Hematopoietic multipotent progenitor cell (in vitro differentiated cells): Measurements from ENCODE around the gene PTGR2. TPM values are rescaled to one million over a fixed set of nuclear protein-coding genes. Genes with fewer than 3 reads are reported as not detected.
A peak's percentile ranks its signal among the peaks of the same experiment; 100 is the strongest.

Experiments used
- DNase-seq, 3 donors: peaks; one replicate each; pipeline ENCODE4 v3.0.0-alpha.2; 2011 to 2015; ENCODE audit warnings: low read depth in 2 of 3, low spot score in 2 of 3
- total RNA-seq: library from RNA; depleted of rRNA; stranded (reverse); fragments of >200 nt; gene quantifications from one replicate; pipeline ENCODE4 v1.2.3, GENCODE V29; 2012

Gene PTGR2
- 1.9 TPM for total RNA-seq

DNA sequence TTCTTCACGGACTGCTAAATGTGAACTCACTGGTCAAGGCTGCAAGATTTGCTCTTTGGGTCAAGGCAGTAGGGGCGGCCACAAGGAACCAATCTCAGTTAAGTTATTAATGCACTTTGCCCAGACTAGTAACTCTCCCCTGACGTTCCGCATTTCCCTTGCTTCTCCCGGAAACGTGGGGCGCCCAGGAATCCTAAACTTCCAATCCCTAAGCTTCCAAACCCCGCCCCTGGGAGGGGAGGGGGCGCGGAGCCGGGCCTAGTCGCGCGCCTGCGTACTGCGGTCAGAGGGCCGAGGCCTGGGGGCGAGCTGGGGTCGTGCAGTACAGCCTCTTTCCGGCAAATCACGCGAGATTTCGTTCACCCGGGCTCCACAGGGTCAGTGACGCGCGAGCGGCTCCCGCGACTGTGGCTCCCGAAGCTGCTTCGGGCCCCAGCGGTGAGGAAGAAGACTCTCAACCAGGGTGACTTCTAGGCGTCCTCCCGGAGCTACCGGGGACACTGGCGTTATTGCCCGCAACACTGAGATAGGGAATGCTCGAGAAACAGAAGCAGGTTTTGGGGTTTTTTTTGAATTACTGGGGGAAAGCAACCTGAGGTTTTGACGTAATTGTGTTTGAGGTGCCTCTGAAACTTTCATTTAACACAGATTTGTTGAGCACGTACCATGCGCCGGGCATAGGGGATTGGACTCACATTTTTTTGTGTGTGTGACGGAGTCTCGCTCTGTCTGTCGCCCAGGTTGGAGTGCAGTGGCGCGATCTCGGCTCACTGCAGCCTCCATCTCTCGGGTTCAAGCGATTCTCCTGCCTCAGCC, at the start of gene PTGR2:
TSS of gene PTGR2 (plus strand) at position 265 of the 816 bp plus-strand sequence. CDS start 7,032 bp downstream, outside the sequence.
- peak; percentile 75 to 97 (median 96) for DNase-seq

DNA sequence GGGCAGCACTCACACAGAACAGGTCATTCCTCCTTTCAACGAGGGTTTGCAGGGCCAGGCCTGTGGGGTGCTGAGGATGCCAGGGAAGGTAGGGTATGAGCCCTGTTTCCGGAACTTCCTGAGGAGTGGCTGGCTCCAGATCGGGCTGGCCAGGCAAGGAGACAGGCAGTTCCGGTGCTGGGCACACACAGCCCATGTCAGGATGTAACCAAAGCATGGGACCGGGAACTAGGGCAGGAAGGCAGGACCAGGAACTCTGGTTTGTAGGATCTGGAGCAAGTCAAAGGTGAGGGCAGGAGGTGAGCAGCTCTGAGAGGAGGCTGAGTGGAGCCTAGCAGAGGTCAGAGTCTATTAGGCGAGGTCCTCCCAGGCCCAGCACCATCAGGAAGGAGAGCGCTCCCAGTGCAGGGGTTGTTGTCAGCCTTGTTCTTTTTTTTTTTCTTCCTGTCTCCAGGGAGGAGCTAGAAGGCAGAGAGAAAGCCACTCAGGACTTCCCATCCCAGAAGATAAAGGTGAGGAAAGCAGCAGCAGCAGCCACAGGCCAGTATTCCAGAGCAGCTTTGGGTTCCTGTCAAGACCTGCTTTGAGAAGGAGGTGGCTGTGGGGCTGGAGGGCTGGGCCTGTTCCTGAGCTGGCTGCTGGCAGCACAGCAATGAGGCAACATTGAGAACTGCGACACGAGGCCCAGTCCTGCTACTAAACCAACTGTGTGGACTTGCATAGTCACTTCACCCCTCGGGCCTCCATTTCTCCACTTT, 49.0 kb upstream of the PTGR2 start:
- DNase-seq = no peak

DNA sequence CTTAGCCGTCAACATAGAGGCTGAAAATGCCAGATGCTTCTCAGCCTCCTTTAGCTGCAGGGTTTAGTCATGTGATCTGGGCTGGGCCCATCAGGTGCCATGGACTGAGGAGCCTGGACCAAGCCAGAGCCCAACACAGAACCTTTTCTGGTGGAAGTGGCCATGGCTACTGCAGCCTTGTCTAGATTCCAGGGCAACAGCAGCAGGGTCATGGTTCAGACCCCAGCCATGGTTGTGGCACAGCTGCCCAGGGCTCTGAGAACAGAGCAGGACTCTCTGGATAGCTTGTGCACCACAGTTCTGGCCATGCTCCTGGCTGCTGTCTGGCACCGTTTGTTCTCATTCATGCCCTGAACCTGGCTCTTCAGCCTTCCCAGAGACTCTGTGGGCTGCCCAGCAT, 47.0 kb upstream of the PTGR2 start:
- no peak for DNase-seq

DNA sequence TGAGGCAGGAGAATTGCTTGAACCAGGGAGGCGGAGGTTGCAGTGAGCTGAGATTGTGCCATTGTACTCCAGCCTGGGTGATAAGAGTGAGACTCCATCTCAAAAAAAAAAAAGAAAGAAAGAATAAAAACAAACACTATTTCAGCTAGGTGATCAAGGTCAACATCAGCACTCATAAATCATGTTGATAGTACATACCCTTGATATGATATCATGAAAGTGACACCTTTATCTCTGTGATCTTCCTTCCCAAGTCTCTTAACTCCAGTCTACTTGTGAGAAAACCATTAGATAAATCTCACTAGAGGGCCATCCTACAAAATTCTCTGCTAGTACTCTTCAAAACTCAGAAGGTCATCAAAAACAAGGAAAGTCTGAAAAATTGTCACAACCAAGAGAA, 44.2 kb upstream of the PTGR2 start:
- DNase-seq = no peak

DNA sequence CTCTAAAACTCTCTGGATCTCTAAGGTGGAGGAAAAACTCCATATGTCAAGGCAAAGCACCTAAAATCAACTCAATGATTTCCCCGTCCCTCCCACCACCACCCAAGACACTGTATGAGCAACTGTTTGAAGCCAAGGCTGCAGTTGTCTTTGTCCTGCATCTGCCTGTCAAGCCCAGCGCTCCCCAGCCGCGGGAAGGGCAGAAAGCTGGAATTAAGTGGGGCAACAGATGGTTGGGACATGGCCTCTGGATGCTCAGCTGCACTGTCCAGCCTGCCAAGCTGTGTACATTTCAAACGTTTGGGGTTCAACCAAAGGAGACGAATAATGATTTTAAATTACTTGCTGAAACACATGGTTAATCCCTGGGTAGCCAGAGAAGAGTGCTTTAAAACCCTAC, 42.2 kb upstream of the PTGR2 start:
- no peak for DNase-seq

DNA sequence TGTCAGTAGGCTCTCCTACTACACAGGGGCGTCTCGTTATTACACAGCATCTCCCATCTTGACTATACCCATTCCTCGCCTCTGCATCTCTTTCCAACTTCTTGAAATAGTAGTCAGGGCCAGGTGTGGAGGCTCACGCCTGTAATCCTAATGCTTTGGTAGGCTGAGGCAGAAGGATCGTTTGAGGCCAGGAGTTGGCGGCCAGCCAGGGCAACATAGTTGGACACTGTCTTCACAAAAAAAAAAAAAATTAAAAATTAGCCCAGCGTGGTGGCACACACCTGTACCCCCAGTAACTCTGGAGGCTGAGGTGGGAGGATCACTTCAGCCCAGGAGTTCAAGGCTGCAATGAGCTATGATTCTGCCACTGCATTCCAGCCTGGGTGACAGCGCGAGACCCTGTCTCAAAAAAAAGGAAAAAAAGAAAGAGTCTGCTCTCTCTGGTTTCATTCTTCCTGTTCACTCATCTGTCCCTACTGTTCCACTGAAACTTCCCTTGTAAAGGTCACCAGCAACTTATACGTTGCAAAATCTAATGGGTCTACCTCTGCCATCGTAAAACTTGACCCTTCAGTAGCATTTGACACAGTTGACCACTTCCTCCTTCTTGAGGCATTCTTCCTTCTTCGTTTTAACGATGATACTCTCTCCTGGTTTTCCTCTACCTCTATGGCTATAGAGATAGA, 41.0 kb upstream of the PTGR2 start:
- DNase-seq = no peak

DNA sequence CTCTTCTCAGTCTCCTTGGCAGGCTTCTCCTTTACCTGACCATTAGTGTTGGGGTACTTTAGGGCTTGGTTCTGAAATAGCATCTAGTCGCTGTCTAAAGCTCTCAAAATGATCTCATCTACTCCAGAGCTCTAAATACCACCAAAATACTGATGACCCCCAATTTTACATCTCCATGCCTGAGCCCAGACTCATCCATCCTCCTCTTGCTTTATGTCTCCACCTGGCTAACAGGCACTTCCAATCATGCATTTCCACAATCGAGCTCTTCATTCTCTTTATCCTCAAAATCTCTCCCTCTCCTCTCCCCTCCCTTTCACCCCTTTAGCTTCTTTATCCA, 40.5 kb upstream of the PTGR2 start:
- DNase-seq = no peak

DNA sequence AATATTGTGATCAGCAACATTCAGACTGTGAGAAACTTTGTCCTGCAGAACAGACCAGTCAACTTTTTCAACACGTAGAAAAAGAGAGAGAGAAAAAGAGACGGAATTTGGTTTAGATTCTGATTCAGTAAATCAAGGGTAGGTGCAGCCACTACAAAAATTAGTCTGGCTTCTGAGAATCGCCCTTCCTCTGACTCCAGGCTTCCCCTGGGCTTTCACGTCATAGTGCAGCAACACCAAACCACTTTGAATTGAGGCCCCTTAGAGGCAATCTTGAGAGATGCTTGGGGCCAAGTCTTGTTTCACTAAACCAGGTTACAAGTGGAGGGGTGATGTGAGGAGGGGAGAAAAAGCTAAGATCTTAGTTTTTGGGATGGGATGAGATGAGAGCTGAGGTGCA, 37.5 kb upstream of the PTGR2 start:
- DNase-seq = no peak

DNA sequence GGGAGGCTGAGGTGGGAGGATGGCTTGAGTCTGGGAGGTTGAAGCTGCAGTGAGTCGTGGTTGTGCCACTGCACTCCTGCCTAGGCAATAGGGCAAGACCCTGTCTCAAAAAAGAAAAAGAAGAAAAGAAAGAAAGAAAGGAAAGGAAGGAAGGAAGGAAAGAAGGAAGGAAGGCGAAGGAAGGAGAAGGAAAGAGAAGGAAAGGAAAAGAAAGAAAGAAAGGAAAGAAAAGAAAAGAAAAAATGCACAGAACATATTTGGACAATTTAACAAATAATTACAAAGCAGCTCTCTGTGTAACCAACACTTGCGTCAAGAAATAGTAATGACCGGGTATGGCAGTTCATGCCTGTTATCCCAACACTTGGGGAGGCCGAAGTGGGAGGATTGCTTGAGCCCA, 35.8 kb upstream of the PTGR2 start:
- no peak for DNase-seq

DNA sequence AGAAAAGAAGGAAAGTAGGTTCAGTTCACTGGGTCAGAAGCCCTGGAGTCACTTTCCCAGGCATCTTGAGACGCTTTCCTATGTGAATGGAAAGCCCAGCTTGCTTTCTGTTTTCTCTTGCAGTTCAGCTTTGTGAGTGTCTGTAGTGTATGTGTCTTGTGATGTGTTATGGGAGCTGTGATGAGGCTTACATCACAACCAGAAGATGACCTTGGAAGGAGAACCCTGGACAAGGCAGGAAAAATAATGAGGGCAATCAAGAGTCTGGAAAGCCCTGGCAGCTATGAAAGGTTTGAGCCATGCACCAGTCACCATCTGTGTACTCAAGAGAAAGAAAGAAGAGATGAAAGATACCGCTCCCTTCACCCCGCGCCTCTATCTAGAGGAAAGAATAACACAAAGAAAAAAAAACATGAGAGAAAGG, 35.2 kb upstream of the PTGR2 start:
- no peak for DNase-seq

DNA sequence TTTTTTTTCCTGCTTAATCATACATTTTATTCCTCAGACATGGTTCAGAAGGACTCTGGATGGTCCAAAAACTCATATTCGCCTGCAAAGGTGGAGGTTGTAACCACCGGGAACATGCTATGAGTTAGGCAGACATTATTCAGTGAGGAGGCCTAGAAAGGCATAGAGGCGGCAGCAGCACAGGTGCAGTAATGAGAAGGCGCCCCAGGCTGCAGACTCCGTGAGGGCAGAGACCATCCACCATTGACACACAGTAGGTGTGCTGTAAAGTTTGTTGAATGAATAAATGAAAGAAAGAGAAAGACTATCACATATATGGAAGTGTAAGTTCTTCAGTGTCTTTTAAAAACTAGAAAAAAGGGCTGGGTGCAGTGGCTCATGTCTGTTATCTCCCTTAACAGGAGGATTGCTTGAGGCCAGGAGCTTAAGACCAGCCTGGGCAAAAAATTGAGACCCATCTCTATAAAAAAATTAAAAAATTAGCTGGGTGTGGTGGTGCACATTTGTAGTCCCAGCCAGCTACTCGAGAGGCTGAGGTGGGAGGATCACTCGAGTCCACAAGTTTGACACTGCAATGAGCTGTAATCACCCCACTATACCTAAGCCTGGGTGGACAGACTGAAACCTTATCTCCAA, 34.5 kb upstream of the PTGR2 start:
- no peak for DNase-seq

DNA sequence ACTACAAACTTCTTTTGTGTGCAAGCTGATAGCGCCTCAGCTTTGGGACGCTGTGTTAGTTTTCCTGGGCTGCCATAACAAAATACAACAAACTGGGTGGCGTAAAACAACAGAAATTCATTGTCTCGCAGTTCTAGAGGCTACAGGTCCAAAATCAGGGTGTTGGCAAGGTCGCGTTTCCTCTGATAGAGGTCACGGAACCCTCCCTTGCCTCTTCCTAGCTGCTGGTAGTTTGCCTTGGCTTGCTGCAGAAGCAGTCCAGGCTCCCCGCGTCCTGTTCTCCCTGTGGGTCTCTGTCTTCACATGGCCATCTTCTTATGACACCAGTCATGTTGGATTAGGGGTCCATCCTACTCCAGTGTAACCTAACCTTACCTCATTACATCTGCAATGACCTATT, 32.8 kb upstream of the PTGR2 start:
- no peak for DNase-seq

DNA sequence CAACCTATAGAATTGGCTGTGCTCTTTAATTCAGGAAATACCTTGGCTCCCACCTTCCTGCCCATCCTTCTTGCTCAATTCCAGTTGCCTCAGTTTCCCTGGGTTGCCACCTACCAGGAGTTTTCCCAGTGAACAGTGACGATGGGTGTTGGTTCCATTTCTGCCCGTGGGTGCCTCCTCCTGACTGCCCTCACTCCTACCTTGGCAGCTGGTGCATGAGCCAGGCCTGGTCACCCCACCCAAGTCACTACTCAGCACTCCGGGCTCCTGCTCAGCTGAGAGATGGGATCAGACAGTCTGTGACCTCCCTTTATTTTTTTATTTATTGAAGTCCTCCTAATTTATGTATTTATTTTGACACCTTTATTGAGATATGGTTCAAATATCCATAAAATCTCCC, 31.0 kb upstream of the PTGR2 start:
- DNase-seq = no peak

DNA sequence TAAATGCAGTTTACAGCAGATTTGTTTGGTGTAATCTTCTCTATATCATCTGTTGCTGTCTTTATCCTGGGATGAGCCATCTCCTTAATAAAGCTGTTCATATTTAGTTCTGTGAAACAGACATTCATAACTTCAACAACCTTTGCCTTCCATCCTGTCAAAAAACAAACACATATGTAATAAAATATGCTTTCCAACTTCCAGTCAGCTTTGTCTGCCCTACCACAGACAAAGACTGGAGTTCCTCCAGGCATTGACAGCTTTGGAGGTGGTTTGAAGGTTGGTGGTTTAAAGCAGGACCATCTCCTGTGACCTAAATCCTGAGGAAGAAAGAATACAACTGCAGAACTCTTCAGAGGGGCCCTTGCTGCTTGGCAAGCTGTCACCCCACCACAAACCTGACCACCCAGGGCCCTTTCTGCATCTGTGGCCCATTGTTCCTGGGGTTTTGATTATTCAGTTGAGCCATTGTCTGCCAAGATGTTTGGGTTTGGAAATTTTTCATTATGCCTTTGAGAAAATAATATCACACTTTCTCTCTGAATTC, 28.2 kb upstream of the PTGR2 start:
- no peak for DNase-seq

DNA sequence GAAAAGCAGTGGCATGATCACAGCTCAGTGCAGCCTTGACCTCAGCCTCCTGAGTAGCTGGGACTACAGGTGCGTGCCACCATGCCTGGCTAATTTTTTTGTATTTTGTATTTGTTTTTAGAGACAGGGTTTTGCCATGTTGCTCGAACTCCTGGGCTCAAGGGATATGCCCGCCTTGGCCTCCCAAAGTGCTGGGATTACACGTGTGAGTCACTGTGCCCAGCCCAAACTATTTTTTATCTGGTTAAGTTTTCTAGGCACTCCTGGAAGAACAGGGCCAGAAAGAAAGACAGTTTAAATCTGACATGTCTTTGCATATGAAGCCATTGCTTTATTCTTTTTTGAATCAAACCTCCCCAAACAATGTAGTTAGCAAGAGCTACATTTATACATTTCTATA, 27.5 kb upstream of the PTGR2 start:
- DNase-seq = no peak

DNA sequence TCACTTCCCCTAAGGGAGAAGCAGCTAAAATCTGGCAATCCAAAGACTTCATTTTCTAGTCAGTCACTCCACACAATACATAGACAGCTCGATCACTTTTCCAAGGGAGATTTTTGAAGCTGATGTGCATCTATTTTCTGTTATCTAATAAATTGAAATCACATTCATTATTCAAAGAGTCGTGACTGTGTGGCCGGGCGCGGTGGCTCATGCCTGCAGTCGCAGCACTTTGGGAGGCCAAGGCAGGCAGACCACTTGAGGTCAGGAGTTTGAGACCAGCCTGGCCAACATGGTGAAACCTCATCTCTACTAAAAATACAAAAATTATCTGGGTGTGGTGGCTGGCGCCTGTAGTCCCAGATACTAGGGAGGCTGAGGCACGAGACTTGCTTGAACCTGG, 27.1 kb upstream of the PTGR2 start:
- DNase-seq = no peak

DNA sequence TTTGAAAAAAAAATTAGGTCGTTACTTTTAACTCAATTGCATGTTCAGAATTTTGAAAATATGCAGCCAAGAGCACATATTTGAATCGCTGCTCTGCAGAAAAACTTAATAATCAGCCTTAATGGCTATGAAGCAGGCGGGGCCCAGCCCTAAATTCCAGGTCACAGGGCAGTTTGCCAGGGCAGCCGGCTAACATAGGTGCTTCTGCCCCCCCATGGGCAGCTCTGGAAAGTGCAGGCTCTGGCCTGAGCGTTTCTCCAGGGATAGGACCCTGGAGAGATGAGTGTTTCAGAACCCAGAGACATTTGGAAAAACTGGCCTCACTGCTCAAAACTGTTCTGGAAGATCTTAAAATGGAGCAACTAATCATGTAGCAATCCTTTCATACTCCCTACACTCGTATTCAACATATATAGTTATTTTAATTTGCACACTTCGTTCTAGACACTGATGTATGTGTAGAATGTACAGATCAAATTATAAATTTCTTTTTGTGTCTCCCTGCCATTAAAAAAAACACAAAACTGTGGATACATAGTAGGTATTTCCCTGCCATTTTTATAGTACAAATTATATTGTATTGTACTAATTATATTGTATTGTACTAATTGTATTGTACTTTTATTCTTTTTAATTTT, 26.0 kb upstream of the PTGR2 start:
- peak; percentile 55 to 90 (median 79) for DNase-seq

DNA sequence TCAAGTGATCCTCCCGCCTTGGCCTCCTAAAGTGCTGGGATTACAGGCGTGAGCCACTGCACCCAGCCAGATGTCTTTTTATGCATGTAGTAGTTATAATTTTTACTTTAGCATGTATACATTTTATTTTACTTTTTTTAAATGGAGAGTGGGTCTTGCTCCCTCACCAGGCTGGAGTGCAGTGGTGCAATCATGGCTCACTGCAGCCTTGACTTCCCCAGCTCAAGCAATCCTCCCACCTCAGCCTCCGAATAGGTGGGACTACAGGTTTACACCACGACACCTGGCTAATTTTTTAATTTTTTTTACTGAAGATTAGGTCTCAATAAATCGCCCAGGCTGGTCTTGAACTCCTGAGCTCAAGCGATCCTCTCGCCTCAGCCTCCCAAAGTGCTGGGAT, 24.4 kb upstream of the PTGR2 start:
- DNase-seq = peak in 1 of 3 donors; percentile 18

DNA sequence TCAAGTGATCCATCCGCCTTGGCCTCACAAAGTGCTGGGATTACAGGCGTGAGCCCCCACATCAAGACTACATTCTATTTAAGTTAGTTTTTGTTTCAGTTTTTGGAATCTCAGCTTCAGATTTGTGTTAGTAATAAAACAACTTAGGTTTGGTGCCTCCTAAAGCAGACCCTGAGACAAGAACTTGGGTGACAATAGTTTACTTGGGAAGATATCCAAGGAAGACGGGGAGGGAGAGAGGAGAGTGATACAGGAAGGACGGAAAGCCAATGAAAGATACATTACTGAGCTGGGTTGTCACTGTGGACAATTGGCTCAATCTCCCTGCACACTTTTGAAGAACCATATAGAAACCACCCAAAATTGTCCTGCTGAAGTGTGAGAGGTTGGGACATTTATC, 22.6 kb upstream of the PTGR2 start:
- no peak for DNase-seq
